SK-N-SH (cell line): Measurements from ENCODE around the gene MRPL9. TPM values are rescaled to one million over a fixed set of nuclear protein-coding genes. Genes with fewer than 3 reads are reported as not detected.

Source experiments
- CTCF ChIA-PET: fragments of 300-600, 350-600 bp; formaldehyde crosslinking; extraction: SDS; loops from one replicate; lab custom pipeline; 2021; lab: Yijun Ruan, JAX
- POLR2A ChIA-PET: fragments of 350-600 bp; sonication (Branson Sonifier 250); formaldehyde crosslinking; extraction: SDS; loops from one replicate; lab custom pipeline; 2020; ENCODE audit warnings: antibody characterized with exemption, inconsistent platforms; lab: Yijun Ruan, JAX
- DNase-seq: peaks from one replicate; pipeline ENCODE4 v3.0.0; 2012
- H2AFZ ChIP-seq: fragments of 200-600 bp; sonication (generic); 2 replicates; pipeline ENCODE4 v1.8.1; 2016; ENCODE audit warnings: antibody characterized with exemption, mild to moderate bottlenecking, low read depth
- H3F3A ChIP-seq: fragments of 200-600 bp; sonication (generic); replicated peaks from 2 replicates; pipeline ENCODE3; 2016; ENCODE audit warnings: antibody characterized with exemption, mild to moderate bottlenecking; ENCODE audit not compliant: insufficient read depth
- H3K27ac ChIP-seq, 2 experiments: fragments of 200-500 bp in 1 of 2; fragments of 200-600 bp in 1 of 2; sonication (Bioruptor generic) in 1 of 2; sonication (generic), shearing (Covaris generic) in 1 of 2; 2 replicates each; pipeline versions ENCODE4 v1.5.1 to v1.6.1; 2014 to 2016; ENCODE audit warnings: low read depth in 2 of 2, inconsistent platforms in 1 of 2, low read length in 1 of 2, mild to moderate bottlenecking in 1 of 2, mixed read lengths in 1 of 2
- H3K27me3 ChIP-seq: fragments of 200-600 bp; sonication (generic), shearing (Covaris generic); 2 replicates; pipeline ENCODE4 v1.6.1; 2016; ENCODE audit warnings: mixed run types; ENCODE audit not compliant: insufficient read depth
- H3K36me3 ChIP-seq, 2 experiments: fragments of 200-500 bp in 1 of 2; fragments of 200-600 bp in 1 of 2; sonication (Bioruptor generic) in 1 of 2; sonication (generic) in 1 of 2; replicated peaks in 1 of 2; 2 replicates each; pipeline versions ENCODE3 to v1.5.1; 2014 to 2016; ENCODE audit warnings: low read length in 1 of 2, mild to moderate bottlenecking in 1 of 2; ENCODE audit not compliant: insufficient read depth in 2 of 2, control insufficient read depth in 1 of 2
- H3K4me1 ChIP-seq, 2 experiments: fragments of 200-500 bp in 1 of 2; fragments of 200-600 bp in 1 of 2; sonication (Bioruptor generic) in 1 of 2; sonication (generic), shearing (Covaris generic) in 1 of 2; 2 replicates each; pipeline versions ENCODE4 v1.5.1 to v1.6.1; 2014 to 2016; ENCODE audit warnings: low read depth in 1 of 2, low read length in 1 of 2, mixed run types in 1 of 2; ENCODE audit not compliant: insufficient read depth in 2 of 2, control insufficient read depth in 1 of 2
- H3K4me2 ChIP-seq: fragments of 200-600 bp; sonication (generic), shearing (Covaris generic); 2 replicates; pipeline ENCODE4 v1.6.1; 2017; ENCODE audit warnings: mixed run types
- H3K4me3 ChIP-seq, 2 experiments: fragments of 200-500 bp in 1 of 2; fragments of 200-600 bp in 1 of 2; sonication (Bioruptor generic) in 1 of 2; sonication (generic), shearing (Covaris generic) in 1 of 2; 2 replicates each; pipeline versions ENCODE4 v1.5.1 to v1.8.1; 2014 to 2016; ENCODE audit warnings: low read depth in 2 of 2, inconsistent platforms in 1 of 2, low read length in 1 of 2, mild to moderate bottlenecking in 1 of 2, mixed read lengths in 1 of 2, moderate library complexity in 1 of 2
- H3K79me2 ChIP-seq: fragments of 200-600 bp; sonication (generic); 2 replicates; pipeline ENCODE4 v1.8.1; 2017; ENCODE audit warnings: mild to moderate bottlenecking; ENCODE audit not compliant: insufficient read depth
- H3K9ac ChIP-seq: fragments of 200-600 bp; sonication (generic); 2 replicates; pipeline ENCODE4 v1.6.1; 2017; ENCODE audit warnings: mixed run types
- H3K9me2 ChIP-seq: fragments of 200-600 bp; sonication (generic); 2 replicates; pipeline ENCODE4 v1.6.1; 2017; ENCODE audit warnings: mixed run types
- H3K9me3 ChIP-seq: fragments of 200-600 bp; sonication (generic); 2 replicates; pipeline ENCODE4 v1.6.1; 2017; ENCODE audit warnings: mixed run types, mild to moderate bottlenecking, moderate library complexity
- H4K20me1 ChIP-seq: fragments of 200-600 bp; sonication (generic); 2 replicates; pipeline ENCODE4 v1.6.1; 2017; ENCODE audit warnings: mild to moderate bottlenecking, mixed run types; ENCODE audit not compliant: insufficient read depth
- ELF1 ChIP-seq: IDR thresholded peaks from 2 replicates; pipeline ENCODE4 v1.4.0; 2012
- EP300 ChIP-seq, 2 experiments: IDR thresholded peaks; 2 replicates each; pipeline versions ENCODE4 v1.4.0 to v1.6.1; 2012; ENCODE audit warnings: borderline replicate concordance in 1 of 2, low read depth in 1 of 2, low read length in 1 of 2
- FOXJ3 ChIP-seq: sonication (generic); formaldehyde crosslinking; IDR thresholded peaks from 2 replicates; pipeline ENCODE4 v1.5.1; 2020; ENCODE audit warnings: mild to moderate bottlenecking, missing genetic modification reagents
- FOXM1 ChIP-seq: IDR thresholded peaks from 2 replicates; pipeline ENCODE4 v1.4.0; 2012; ENCODE audit warnings: low read depth, mild to moderate bottlenecking
- GABPA ChIP-seq: IDR thresholded peaks from 2 replicates; pipeline ENCODE4 v1.4.0; 2012; ENCODE audit warnings: low read depth, mild to moderate bottlenecking
- JUND ChIP-seq: IDR thresholded peaks from 2 replicates; pipeline ENCODE4 v1.4.0; 2012
- MXI1 ChIP-seq: IDR thresholded peaks from 2 replicates; pipeline ENCODE4 v1.6.1; 2012; ENCODE audit warnings: mild to moderate bottlenecking, low read depth, low read length, improper control_type of control experiment
- NFIC ChIP-seq: IDR thresholded peaks from 2 replicates; pipeline ENCODE4 v1.4.0; 2012; ENCODE audit warnings: borderline replicate concordance
- NRF1 ChIP-seq: IDR thresholded peaks from 2 replicates; pipeline ENCODE4 v1.6.1; 2012; ENCODE audit warnings: low read depth, mild to moderate bottlenecking, low read length
- POLR2AphosphoS5 ChIP-seq: IDR thresholded peaks from 2 replicates; pipeline ENCODE4 v1.6.1; 2012; ENCODE audit warnings: low read depth, low read length
- RAD21 ChIP-seq: IDR thresholded peaks from 2 replicates; pipeline ENCODE4 v1.6.1; 2012; ENCODE audit warnings: mild to moderate bottlenecking, low read length
- RCOR1 ChIP-seq: fragments of 150-350 bp; IDR thresholded peaks from 2 replicates; pipeline ENCODE4 v1.6.1; 2017; ENCODE audit warnings: antibody characterized with exemption, low read length
- SIN3A ChIP-seq: IDR thresholded peaks from 2 replicates; pipeline ENCODE4 v1.6.1; 2012; ENCODE audit warnings: low read depth, mild to moderate bottlenecking, low read length, moderate library complexity, borderline replicate concordance
- SMC3 ChIP-seq: IDR thresholded peaks from 2 replicates; pipeline ENCODE4 v1.6.1; 2012; ENCODE audit warnings: low read depth, low read length, improper control_type of control experiment
- TAF1 ChIP-seq: IDR thresholded peaks from 2 replicates; pipeline ENCODE4 v1.6.1; 2012; ENCODE audit warnings: low read depth, mild to moderate bottlenecking, low read length, moderate library complexity, borderline replicate concordance
- TCF12 ChIP-seq: IDR thresholded peaks from 2 replicates; pipeline ENCODE4 v1.4.0; 2012
- TEAD4 ChIP-seq: IDR thresholded peaks from 2 replicates; pipeline ENCODE4 v1.4.0; 2012; ENCODE audit warnings: mild to moderate bottlenecking, borderline replicate concordance; ENCODE audit not compliant: insufficient read depth
- YY1 ChIP-seq: IDR thresholded peaks from 2 replicates; pipeline ENCODE4 v1.4.0; 2012; ENCODE audit warnings: low read depth, mild to moderate bottlenecking
- WGBS: methylation state at CpG from one replicate; pipeline ENCODE4 v1.1.6; 2017; ENCODE audit warnings: low lambda C conversion rate; 5-methylcytosine and 5-hydroxymethylcytosine counted together
- polyA plus RNA-seq, 3 experiments: library from polyadenylated mRNA; depleted of rRNA; stranded (reverse); fragments of >200 nt; gene quantifications; 2 replicates each; pipeline ENCODE4 v1.2.3, GENCODE V29; 2012
- TF ChIP-seq, protein P1 (sequence below): IDR thresholded peaks from 2 replicates; pipeline ENCODE4; 2012
- TF ChIP-seq, protein P2 (sequence below): IDR thresholded peaks from 2 replicates; pipeline ENCODE4 v1.6.1; 2012; ENCODE audit warnings: mild to moderate bottlenecking, low read depth, low read length, moderate library complexity

Gene MRPL9
- polyA plus RNA-seq, 1 of the 3 experiments (the other 2 are of a cell fraction): 76.2 TPM

DNA sequence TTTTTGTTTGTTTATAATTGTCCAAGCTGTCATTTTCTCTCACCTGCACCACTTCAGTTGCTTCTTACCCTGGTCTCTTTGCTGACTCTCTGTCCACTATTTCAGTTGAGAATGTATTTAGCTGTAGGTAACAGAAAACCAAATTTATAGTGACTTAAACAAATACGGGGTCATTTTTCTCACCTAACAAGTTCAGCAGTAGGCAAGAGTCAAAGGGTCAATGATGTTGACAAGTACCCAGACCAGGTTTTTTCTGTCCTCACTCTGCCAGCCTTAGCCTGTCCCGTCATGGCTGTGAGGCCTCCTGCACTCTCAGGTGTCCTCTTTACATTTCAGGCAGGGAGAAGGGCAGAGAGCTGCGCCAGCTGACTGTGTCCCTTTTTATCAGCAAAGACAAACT, 30.2 kb downstream of the MRPL9 start:
- H3F3A ChIP-seq: no peaks in the 10 kb centered on the region
- WGBS: 73% methylated on average over 3 of the region's 3 CpGs
- POLR2A ChIA-PET: no interaction called here
- H3K9ac ChIP-seq: no peak overlapping the region
- H3K36me3 ChIP-seq: no peaks in the 10 kb centered on the region
- H4K20me1 ChIP-seq: no peaks in the 10 kb centered on the region
- no peak overlapping the region for H3K27ac ChIP-seq
- H3K9me3 ChIP-seq: no peaks in the 10 kb centered on the region
- H3K4me2 ChIP-seq: no peak overlapping the region
- peaks cover 0 to 23% of the 10 kb centered on the region in 2 experiments; a peak in 2 of 4 replicates for H3K4me1 ChIP-seq
- no peak for DNase-seq
- CTCF ChIA-PET: interaction anchor here (1.1 to 3.9 kb wide), 4 partner anchors 18 to 289 kb away, joined by 3 to 64 read pairs (median 46); partner anchors contain the start of gene CELF3
- H3K4me3 ChIP-seq: no peak overlapping the region
- H3K79me2 ChIP-seq: no peaks in the 10 kb centered on the region
- no peak for TF ChIP-seq FOXJ3 (CRISPR knock-in tag)
- TF ChIP-seq GABPA: no peak
- TF ChIP-seq MXI1: no peak
- TF ChIP-seq NRF1: no peak
- TF ChIP-seq, protein P1, sequence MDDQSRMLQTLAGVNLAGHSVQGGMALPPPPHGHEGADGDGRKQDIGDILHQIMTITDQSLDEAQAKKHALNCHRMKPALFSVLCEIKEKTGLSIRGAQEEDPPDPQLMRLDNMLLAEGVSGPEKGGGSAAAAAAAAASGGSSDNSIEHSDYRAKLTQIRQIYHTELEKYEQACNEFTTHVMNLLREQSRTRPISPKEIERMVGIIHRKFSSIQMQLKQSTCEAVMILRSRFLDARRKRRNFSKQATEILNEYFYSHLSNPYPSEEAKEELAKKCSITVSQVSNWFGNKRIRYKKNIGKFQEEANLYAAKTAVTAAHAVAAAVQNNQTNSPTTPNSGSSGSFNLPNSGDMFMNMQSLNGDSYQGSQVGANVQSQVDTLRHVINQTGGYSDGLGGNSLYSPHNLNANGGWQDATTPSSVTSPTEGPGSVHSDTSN: no peak
- no peak for TF ChIP-seq JUND
- TF ChIP-seq, protein P2, sequence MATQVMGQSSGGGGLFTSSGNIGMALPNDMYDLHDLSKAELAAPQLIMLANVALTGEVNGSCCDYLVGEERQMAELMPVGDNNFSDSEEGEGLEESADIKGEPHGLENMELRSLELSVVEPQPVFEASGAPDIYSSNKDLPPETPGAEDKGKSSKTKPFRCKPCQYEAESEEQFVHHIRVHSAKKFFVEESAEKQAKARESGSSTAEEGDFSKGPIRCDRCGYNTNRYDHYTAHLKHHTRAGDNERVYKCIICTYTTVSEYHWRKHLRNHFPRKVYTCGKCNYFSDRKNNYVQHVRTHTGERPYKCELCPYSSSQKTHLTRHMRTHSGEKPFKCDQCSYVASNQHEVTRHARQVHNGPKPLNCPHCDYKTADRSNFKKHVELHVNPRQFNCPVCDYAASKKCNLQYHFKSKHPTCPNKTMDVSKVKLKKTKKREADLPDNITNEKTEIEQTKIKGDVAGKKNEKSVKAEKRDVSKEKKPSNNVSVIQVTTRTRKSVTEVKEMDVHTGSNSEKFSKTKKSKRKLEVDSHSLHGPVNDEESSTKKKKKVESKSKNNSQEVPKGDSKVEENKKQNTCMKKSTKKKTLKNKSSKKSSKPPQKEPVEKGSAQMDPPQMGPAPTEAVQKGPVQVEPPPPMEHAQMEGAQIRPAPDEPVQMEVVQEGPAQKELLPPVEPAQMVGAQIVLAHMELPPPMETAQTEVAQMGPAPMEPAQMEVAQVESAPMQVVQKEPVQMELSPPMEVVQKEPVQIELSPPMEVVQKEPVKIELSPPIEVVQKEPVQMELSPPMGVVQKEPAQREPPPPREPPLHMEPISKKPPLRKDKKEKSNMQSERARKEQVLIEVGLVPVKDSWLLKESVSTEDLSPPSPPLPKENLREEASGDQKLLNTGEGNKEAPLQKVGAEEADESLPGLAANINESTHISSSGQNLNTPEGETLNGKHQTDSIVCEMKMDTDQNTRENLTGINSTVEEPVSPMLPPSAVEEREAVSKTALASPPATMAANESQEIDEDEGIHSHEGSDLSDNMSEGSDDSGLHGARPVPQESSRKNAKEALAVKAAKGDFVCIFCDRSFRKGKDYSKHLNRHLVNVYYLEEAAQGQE: no peak
- TF ChIP-seq NFIC: no peak
- TF ChIP-seq YY1: no peak
- TF ChIP-seq TCF12: no peak
- no peaks in the 10 kb centered on the region for H3K9me2 ChIP-seq
- H2AFZ ChIP-seq: no peak overlapping the region
- H3K27me3 ChIP-seq: no peaks in the 10 kb centered on the region

DNA sequence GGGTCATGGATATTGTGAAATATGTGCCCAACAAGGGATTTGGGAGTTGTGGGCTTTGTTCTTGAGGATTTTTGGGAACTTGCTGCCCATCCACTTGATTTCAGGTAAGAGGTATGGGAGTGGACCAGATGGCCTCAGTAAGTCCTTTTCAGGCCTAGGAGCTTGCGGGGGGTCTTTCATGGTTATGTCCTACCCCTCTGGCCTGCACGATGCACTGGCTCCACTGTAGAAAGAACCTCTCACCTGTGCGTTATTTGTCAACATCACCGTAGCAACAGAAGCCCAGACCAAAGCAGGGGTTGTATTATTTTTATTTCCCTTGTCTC, 33.4 kb downstream of the MRPL9 start:
- Histone ChIP-seq H3K27ac (no peak overlapping the region), H3K9me3 (no peaks in the 10 kb centered on the region), H3K4me1 (peaks cover 0 to 30% of the 10 kb centered on the region in 2 experiments; a peak in 2 of 4 replicates), H3K79me2 (no peaks in the 10 kb centered on the region), H2AFZ (no peak overlapping the region), H3K4me3 (no peak overlapping the region), H3F3A (no peaks in the 10 kb centered on the region), H3K9me2 (no peaks in the 10 kb centered on the region), H3K4me2 (no peak overlapping the region), H3K36me3 (no peaks in the 10 kb centered on the region), H4K20me1 (no peaks in the 10 kb centered on the region), H3K9ac (no peak overlapping the region), H3K27me3 (no peaks in the 10 kb centered on the region)
- CTCF ChIA-PET: interaction anchor here (1.1 to 4.9 kb wide), 4 partner anchors 14 to 106 kb away, joined by 3 to 54 read pairs (median 15); partner anchors contain the start of gene CELF3
- POLR2A ChIA-PET: interaction anchor here (2.7 kb wide), 1 partner anchor 14 kb away, joined by 24 read pairs; the partner anchor contains the start of gene CELF3
- TF ChIP-seq EP300 (IDR thresholded peaks at IDR 0.05; ENCODE audit: borderline replicate concordance in 1 of 2, low read depth in 1 of 2, low read length in 1 of 2): no peak
- TF ChIP-seq NFIC: no peak
- TF ChIP-seq GABPA: no peak
- no peak for TF ChIP-seq ELF1
- TF ChIP-seq SMC3: no peak
- no peak for TF ChIP-seq FOXM1
- TF ChIP-seq TEAD4: no peak
- no peak for TF ChIP-seq MXI1
- TF ChIP-seq SIN3A: no peak
- TF ChIP-seq RAD21: no peak
- TF ChIP-seq RCOR1: no peak
- TF ChIP-seq TAF1: no peak
- TF ChIP-seq POLR2AphosphoS5: no peak
- no peak for DNase-seq
- WGBS: 87% methylated on average over 3 of the region's 4 CpGs
